B cell (primary cell): ENCODE data around the gene RPL13A. TPM values are rescaled to one million over a fixed set of nuclear protein-coding genes. Genes with fewer than 3 reads are reported as not detected.

Experiments used
- ATAC-seq: fragments of 200-7000 bp; cut with Tn5 transposase; one replicate; pipeline ENCODE4 v1.10.0; 2021; ENCODE audit warnings: low read depth, mild to moderate bottlenecking, moderate number of reproducible peaks, moderate library complexity
- CTCF ChIA-PET: fragments of 350-600 bp; sonication (Branson Sonifier 250); formaldehyde crosslinking; loops from one replicate; lab custom pipeline; 2021; ENCODE audit warnings: antibody characterized with exemption, inconsistent platforms; lab: Charles Lee
- POLR2A ChIA-PET: fragments of 350-600 bp; sonication (Branson Sonifier 250); formaldehyde crosslinking; loops from one replicate; lab custom pipeline; 2021; ENCODE audit warnings: antibody characterized with exemption; lab: Charles Lee
- DNase-seq: peaks from one replicate; pipeline ENCODE4 v3.0.0; 2013
- H2AFZ ChIP-seq: 2 replicates; pipeline ENCODE4 v1.6.1; 2012; ENCODE audit warnings: mild to moderate bottlenecking, low read depth, low read length; ENCODE audit not compliant: insufficient read depth, poor library complexity, severe bottlenecking
- H3K27ac ChIP-seq, 2 donors: 1 replicate in 1 of 2; 2 replicates in 1 of 2; pipeline ENCODE4 v1.5.1; 2012 to 2013; ENCODE audit warnings: low read length in 2 of 2, mild to moderate bottlenecking in 2 of 2, moderate library complexity in 1 of 2
- H3K27me3 ChIP-seq, 4 experiments: fragments of 200-600 bp in 1 of 4; sonication (generic) in 1 of 4; replicated peaks in 1 of 4; 1 replicate in 2 of 4; 2 replicates in 2 of 4; pipeline versions ENCODE4 v1.6.1 to v1.7.0; 2013 to 2016; ENCODE audit warnings: low read length in 3 of 4, mild to moderate bottlenecking in 2 of 4, mixed read lengths in 1 of 4, moderate library complexity in 1 of 4; ENCODE audit not compliant: insufficient read depth in 4 of 4, control insufficient read depth in 3 of 4; ENCODE audit errors: control extremely low read depth in 1 of 4
- H3K36me3 ChIP-seq, 2 experiments: replicated peaks in 1 of 2; 1 replicate in 1 of 2; 2 replicates in 1 of 2; pipeline versions ENCODE4 v1.6.1 to v1.7.1; 2013; ENCODE audit warnings: low read length in 1 of 2; ENCODE audit not compliant: insufficient read depth in 2 of 2, control insufficient read depth in 1 of 2; ENCODE audit errors: control extremely low read depth in 1 of 2, extremely low read depth in 1 of 2
- H3K4me1 ChIP-seq, 2 donors: fragments of 200-600 bp in 1 of 2; sonication (generic) in 1 of 2; 1 replicate in 1 of 2; 2 replicates in 1 of 2; pipeline versions ENCODE4 v1.5.1 to v1.6.1; 2013 to 2017; ENCODE audit warnings: low read length in 2 of 2; ENCODE audit not compliant: control insufficient read depth in 2 of 2, insufficient read depth in 2 of 2
- H3K4me2 ChIP-seq: replicated peaks from 2 replicates; pipeline ENCODE3; 2012; ENCODE audit warnings: mild to moderate bottlenecking, low read depth, low read length; ENCODE audit not compliant: poor library complexity, severe bottlenecking
- H3K4me3 ChIP-seq, 5 experiments: fragments of 200-600 bp in 1 of 5; sonication (generic) in 1 of 5; 1 replicate in 3 of 5; 2 replicates in 2 of 5; pipeline versions ENCODE4 v1.5.1 to v1.7.0; 2011 to 2016; ENCODE audit warnings: low read length in 4 of 5, mild to moderate bottlenecking in 4 of 5, low read depth in 2 of 5, control low read depth in 1 of 5, moderate library complexity in 1 of 5; ENCODE audit not compliant: insufficient read depth in 1 of 5; ENCODE audit errors: control extremely low read depth in 1 of 5, extremely low read depth in 1 of 5
- H3K79me2 ChIP-seq: fragments of 200-600 bp; sonication (generic); one replicate; pipeline ENCODE4 v1.6.0; 2016; ENCODE audit warnings: low read length; ENCODE audit not compliant: control insufficient read depth, insufficient read depth
- H3K9ac ChIP-seq: fragments of 200-600 bp; sonication (generic); 2 replicates; pipeline ENCODE4 v1.6.1; 2017; ENCODE audit warnings: mild to moderate bottlenecking, low read length, moderate library complexity
- H3K9me3 ChIP-seq, 3 donors: one replicate each; pipeline versions ENCODE4 v1.6.1 to v1.7.1; 2013; ENCODE audit warnings: low read length in 2 of 3; ENCODE audit not compliant: control insufficient read depth in 2 of 3, insufficient read depth in 1 of 3; ENCODE audit errors: control extremely low read depth in 1 of 3
- H4K20me1 ChIP-seq: 2 replicates; pipeline ENCODE4 v1.6.0; 2012; ENCODE audit warnings: mild to moderate bottlenecking, low read length; ENCODE audit not compliant: insufficient read depth, control insufficient read depth, poor library complexity, severe bottlenecking
- H3K27ac Mint-ChIP-seq: one replicate; pipeline ENCODE4 v1.8.0; 2021; ENCODE audit warnings: mixed read lengths
- H3K27me3 Mint-ChIP-seq: one replicate; pipeline ENCODE4 v1.8.0; 2021; ENCODE audit warnings: mixed read lengths
- H3K4me1 Mint-ChIP-seq: one replicate; pipeline ENCODE4 v1.8.0; 2021; ENCODE audit warnings: mixed read lengths
- H3K4me3 Mint-ChIP-seq: one replicate; pipeline ENCODE4 v1.8.0; 2021; ENCODE audit warnings: mixed read lengths
- H3K9me3 Mint-ChIP-seq: one replicate; pipeline ENCODE4 v1.8.0; 2022; ENCODE audit warnings: mixed read lengths; ENCODE audit not compliant: insufficient read depth
- EZH2 ChIP-seq: IDR thresholded peaks from 2 replicates; pipeline ENCODE4 v1.6.1; 2012; ENCODE audit warnings: borderline replicate concordance, low read depth, mild to moderate bottlenecking, moderate library complexity, low read length; ENCODE audit not compliant: insufficient read depth, poor library complexity, severe bottlenecking
- WGBS: methylation state at CpG from one replicate; pipeline ENCODE4 v1.1.5; 2013; ENCODE audit warnings: missing lambda C conversion rate; ENCODE audit not compliant: insufficient coverage; 5-methylcytosine and 5-hydroxymethylcytosine counted together
- intact Hi-C: fragments of 100-400 bp; cut with micrococcal nuclease; formaldehyde crosslinking; loops from one replicate; pipeline ENCODE4 v1.10.0; 2022
- polyA plus RNA-seq: library from polyadenylated mRNA; depleted of rRNA; stranded (reverse); fragments of >200 nt; gene quantifications from 2 replicates; pipeline ENCODE4 v1.2.3, GENCODE V29; 2012
- total RNA-seq, 2 donors: library from RNA; stranded (reverse); fragments of 120-200 nt in 1 of 2; gene quantifications; 1 replicate in 1 of 2; 2 replicates in 1 of 2; pipeline versions ENCODE4 v1.2.3 to v1.2.4, GENCODE V29; 2013 to 2022
- TF ChIP-seq, protein P1 (sequence below): fragments of 200-600 bp; IDR thresholded peaks from one replicate; pipeline ENCODE4 v1.8.0; 2022; ENCODE audit warnings: antibody characterized with exemption, mild to moderate bottlenecking

The RPL13A gene
- total and polyA plus RNA-seq, 2 donors (not counting 1 experiment from before 2014, with no cell fraction given): 5,457 to 6,298 TPM

DNA sequence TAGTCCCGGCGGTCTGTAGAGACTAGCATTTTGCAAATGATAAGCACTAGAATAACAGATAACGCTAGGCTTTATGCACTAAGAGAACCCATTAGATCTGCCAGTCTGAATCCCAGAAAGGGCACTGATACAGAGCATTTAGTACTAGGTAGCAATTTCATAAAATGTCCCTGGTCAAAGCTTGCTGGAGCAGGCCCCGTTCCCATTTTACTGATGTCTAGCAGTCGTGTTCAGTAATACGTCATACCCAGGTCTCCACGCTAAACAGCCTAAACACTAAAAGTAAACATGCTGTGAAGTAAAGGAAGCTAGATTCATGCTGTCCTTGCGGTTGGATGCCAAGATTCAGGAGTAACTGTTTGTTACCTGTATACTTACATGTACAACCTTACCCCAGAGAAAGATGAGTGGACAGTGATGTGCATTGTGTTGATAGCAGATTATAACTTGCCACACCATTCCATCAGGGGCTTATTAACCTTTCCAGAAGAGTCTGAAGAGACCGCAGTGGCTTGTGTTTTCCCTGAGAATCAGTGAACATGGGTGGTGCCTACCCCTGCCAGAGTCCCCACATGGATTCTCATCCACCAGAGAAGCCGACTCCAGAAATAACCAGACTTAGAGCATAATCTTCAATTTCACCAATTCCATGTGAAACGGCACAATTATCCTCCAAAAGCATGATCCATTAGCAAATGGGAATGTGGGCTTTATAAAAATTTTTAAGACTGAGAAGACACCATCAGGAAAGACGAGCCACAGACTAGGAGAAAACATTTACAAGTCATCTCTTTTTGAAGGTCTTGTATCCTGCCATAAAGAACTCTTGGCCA is 5.4 kb downstream of the RPL13A start:
- POLR2A ChIA-PET: interaction anchor here (0.6 kb wide), 1 partner anchor 9 kb away, joined by 4 read pairs; no protein-coding TSS in a partner anchor
- ATAC-seq (no peak), DNase-seq (peak; percentile 42)
- Mint-ChIP-seq H3K9me3 (no peaks in the 10 kb centered on the region), H3K27me3 (no peaks in the 10 kb centered on the region), H3K4me1 (peaks cover 63% of the 10 kb centered on the region), H3K4me3 (peak overlapping the region; percentile 32), H3K27ac (peak overlapping the region; percentile 81)
- peaks cover 0 to 5% (median 0%) of the 10 kb centered on the region in 3 donors for H3K9me3 ChIP-seq
- H4K20me1 ChIP-seq: peaks cover 48% of the 10 kb centered on the region
- TF ChIP-seq, protein P1, sequence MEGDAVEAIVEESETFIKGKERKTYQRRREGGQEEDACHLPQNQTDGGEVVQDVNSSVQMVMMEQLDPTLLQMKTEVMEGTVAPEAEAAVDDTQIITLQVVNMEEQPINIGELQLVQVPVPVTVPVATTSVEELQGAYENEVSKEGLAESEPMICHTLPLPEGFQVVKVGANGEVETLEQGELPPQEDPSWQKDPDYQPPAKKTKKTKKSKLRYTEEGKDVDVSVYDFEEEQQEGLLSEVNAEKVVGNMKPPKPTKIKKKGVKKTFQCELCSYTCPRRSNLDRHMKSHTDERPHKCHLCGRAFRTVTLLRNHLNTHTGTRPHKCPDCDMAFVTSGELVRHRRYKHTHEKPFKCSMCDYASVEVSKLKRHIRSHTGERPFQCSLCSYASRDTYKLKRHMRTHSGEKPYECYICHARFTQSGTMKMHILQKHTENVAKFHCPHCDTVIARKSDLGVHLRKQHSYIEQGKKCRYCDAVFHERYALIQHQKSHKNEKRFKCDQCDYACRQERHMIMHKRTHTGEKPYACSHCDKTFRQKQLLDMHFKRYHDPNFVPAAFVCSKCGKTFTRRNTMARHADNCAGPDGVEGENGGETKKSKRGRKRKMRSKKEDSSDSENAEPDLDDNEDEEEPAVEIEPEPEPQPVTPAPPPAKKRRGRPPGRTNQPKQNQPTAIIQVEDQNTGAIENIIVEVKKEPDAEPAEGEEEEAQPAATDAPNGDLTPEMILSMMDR: no peak
- no peak for TF ChIP-seq EZH2
- no peaks in the 10 kb centered on the region for H3K27me3 ChIP-seq
- no peak overlapping the region for H3K4me2 ChIP-seq
- H3K4me3 ChIP-seq: no peak overlapping the region
- intact Hi-C loops: no loop called here
- H2AFZ ChIP-seq: no peak overlapping the region
- H3K4me1 ChIP-seq: peaks cover 23 to 53% of the 10 kb centered on the region in 2 donors
- H3K9ac ChIP-seq: no peak overlapping the region
- H3K27ac ChIP-seq: peak overlapping the region; percentile 0 to 39
- CTCF ChIA-PET: interaction anchor here (1.1 kb wide), 1 partner anchor 10 kb away, joined by 4 read pairs; no protein-coding TSS in a partner anchor
- H3K79me2 ChIP-seq: peaks cover 45% of the 10 kb centered on the region
- peaks cover 13 to 50% of the 10 kb centered on the region in 2 experiments for H3K36me3 ChIP-seq
- 97% methylated on average over 6 of the region's 12 CpGs for WGBS
